GM23338 (cell line): Measurements from ENCODE around the gene TLE1. TPM values are rescaled to one million over a fixed set of nuclear protein-coding genes. Genes with fewer than 3 reads are reported as not detected.
"Not testable (repeated sequence)": the region's sequence is repeated elsewhere in the genome, so short reads cannot be mapped to it uniquely, and the experiment has no call there.

ENCODE experiments used
- ATAC-seq: fragments of 200-7000 bp; cut with Tn5 transposase; 3 replicates; pipeline ENCODE4 v1.9.1; 2020
- DNase-seq: peaks from one replicate; pipeline ENCODE4 v3.0.0-alpha.2; 2015; ENCODE audit warnings: low spot score
- H2AFZ ChIP-seq: fragments of 200-600 bp; sonication (generic); 2 replicates; pipeline ENCODE4 v1.8.0; 2016; ENCODE audit warnings: antibody characterized with exemption, mild to moderate bottlenecking, moderate library complexity
- H3F3A ChIP-seq: fragments of 200-600 bp; sonication (generic); replicated peaks from 2 replicates; pipeline ENCODE4 v1.8.0; 2017; ENCODE audit warnings: antibody characterized with exemption, mixed run types, low read depth
- H3K27ac ChIP-seq: fragments of 200-600 bp; sonication (generic); 2 replicates; pipeline ENCODE4 v1.6.1; 2016; ENCODE audit warnings: low read depth
- H3K27me3 ChIP-seq: fragments of 200-600 bp; sonication (generic); 2 replicates; pipeline ENCODE4 v1.8.0; 2016; ENCODE audit warnings: mild to moderate bottlenecking, mixed run types, moderate library complexity; ENCODE audit not compliant: insufficient read depth
- H3K36me3 ChIP-seq: fragments of 200-600 bp; sonication (generic); 2 replicates; pipeline ENCODE4 v1.8.0; 2016; ENCODE audit warnings: mild to moderate bottlenecking; ENCODE audit not compliant: insufficient read depth
- H3K4me1 ChIP-seq: fragments of 200-600 bp; sonication (generic); 2 replicates; pipeline ENCODE4 v1.8.0; 2016; ENCODE audit warnings: mild to moderate bottlenecking, moderate library complexity; ENCODE audit not compliant: insufficient read depth
- H3K4me2 ChIP-seq: fragments of 200-600 bp; sonication (generic); 2 replicates; pipeline ENCODE4 v1.7.1; 2017; ENCODE audit warnings: mixed run types
- H3K4me3 ChIP-seq: fragments of 200-600 bp; sonication (generic); 2 replicates; pipeline ENCODE4 v1.6.1; 2016; ENCODE audit warnings: mixed run types
- H3K79me2 ChIP-seq: fragments of 200-600 bp; sonication (generic); replicated peaks from 2 replicates; pipeline ENCODE4 v1.8.0; 2017; ENCODE audit warnings: mild to moderate bottlenecking; ENCODE audit not compliant: insufficient read depth
- H3K9me2 ChIP-seq: fragments of 200-600 bp; sonication (generic); 2 replicates; pipeline ENCODE4 v1.8.0; 2017; ENCODE audit not compliant: insufficient read depth
- H4K20me1 ChIP-seq: fragments of 200-600 bp; sonication (generic); replicated peaks from 2 replicates; pipeline ENCODE4 v1.8.0; 2017; ENCODE audit warnings: mild to moderate bottlenecking; ENCODE audit not compliant: insufficient read depth
- H3K27ac Mint-ChIP-seq: 2 replicates; pipeline ENCODE4 v1.8.0; 2020; ENCODE audit warnings: inconsistent platforms, mild to moderate bottlenecking, moderate library complexity, mixed read lengths
- H3K27me3 Mint-ChIP-seq: 3 replicates; pipeline ENCODE4 v1.8.0; 2022; ENCODE audit warnings: low read depth, mild to moderate bottlenecking, moderate library complexity, mixed read lengths, inconsistent platforms; ENCODE audit not compliant: insufficient read depth, poor library complexity
- H3K36me3 Mint-ChIP-seq: 3 replicates; pipeline ENCODE4 v1.8.0; 2021; ENCODE audit warnings: low read depth, mild to moderate bottlenecking, inconsistent platforms, moderate library complexity, mixed read lengths
- H3K4me1 Mint-ChIP-seq: 3 replicates; pipeline ENCODE4 v1.8.0; 2020; ENCODE audit warnings: mild to moderate bottlenecking, inconsistent platforms, mixed read lengths
- H3K4me3 Mint-ChIP-seq: 3 replicates; pipeline ENCODE4 v1.8.0; 2021; ENCODE audit warnings: moderate library complexity, mild to moderate bottlenecking, inconsistent platforms, mixed read lengths
- H3K9me3 Mint-ChIP-seq: 3 replicates; pipeline ENCODE4 v1.8.0; 2020; ENCODE audit warnings: moderate library complexity, mild to moderate bottlenecking, inconsistent platforms, mixed read lengths
- CREB1 ChIP-seq: fragments of 250-450 bp; sonication (Bioruptor Pico); IDR thresholded peaks from 2 replicates; pipeline ENCODE4 v1.5.0; 2020; ENCODE audit warnings: low read depth, mild to moderate bottlenecking, moderate library complexity
- POLR2AphosphoS5 ChIP-seq: IDR thresholded peaks from 2 replicates; pipeline ENCODE4 v1.6.1; 2016; ENCODE audit warnings: antibody characterized with exemption, low read depth
- STAT1 ChIP-seq: IDR thresholded peaks from one replicate; pipeline ENCODE4 v1.6.1; 2016; ENCODE audit warnings: antibody characterized with exemption; ENCODE audit not compliant: unreplicated experiment
- long read RNA-seq: library from polyadenylated mRNA; unstranded; transcript quantifications from one replicate; pipeline ENCODE4 v2.0.0, GENCODE V29; 2020; ENCODE audit not compliant: unreplicated experiment
- polyA plus RNA-seq: library from polyadenylated mRNA; unstranded; fragments of >200 nt; fragmentation: Nextera tagmentation; extraction: Ambion mirVana; gene quantifications from 2 replicates; pipeline ENCODE4 v1.2.1, GENCODE V29; 2016
- total RNA-seq: library from RNA; depleted of rRNA; stranded (reverse); fragments of >200 nt; shearing (Covaris generic); gene quantifications from 2 replicates; pipeline ENCODE4 v1.2.3, GENCODE V29; 2014; rRNA removed
- TF ChIP-seq, protein P1 (sequence below): IDR thresholded peaks from 2 replicates; pipeline ENCODE4 v1.6.1; 2016; ENCODE audit warnings: antibody characterized with exemption

Gene TLE1
- total RNA-seq (125 and 132 TPM in 2 replicates), polyA plus RNA-seq (58.1 and 59.1 TPM in 2 replicates)
- long read RNA-seq, partial matches to known transcripts: 19 of 44 reads
- long read RNA-seq, other reads (novel, unspliced or antisense): 23 of 44 reads

DNA sequence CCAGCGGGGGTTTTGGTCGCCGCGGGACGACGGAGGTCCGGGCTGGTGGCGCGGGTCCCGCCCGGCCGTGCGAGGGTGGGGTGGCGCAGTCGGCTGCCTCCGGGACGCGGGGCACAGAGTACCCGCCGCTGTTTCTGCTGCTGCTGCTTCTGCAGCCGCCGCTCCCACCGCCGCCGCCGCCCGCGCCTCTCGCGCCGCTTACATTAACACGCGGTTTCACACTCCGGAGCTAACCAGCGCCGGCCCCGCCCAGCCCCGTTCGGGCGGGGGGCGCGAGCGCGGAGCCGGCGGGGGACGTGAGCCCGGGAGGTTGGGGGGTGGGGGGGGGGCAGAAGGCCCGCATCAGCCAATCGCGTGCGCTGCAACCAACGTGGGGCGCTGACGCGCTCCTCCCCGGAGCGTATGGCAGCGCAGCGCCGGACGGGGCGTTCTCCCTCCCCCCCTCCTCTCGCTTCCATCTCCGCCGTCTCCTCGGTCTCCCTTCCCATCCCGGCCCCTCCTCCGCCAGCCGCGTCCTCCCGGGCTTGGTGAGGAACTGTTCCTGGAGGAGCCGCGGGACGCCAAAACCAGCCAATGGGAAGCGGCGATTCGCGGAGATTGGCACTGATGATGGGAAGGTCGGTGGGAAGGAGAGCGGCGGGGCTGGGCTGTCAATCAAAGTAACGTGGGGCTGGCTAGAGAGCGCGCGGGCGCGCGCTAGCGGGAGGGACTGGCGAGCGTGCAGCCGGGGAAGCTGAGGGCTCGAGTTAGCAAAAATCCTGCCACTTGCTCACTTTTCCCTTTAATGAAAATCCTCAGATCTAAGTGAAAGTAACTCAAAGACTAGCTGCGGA lies at the start of gene TLE1:
TSS of gene TLE1 (minus strand) at position 205 of the 833 bp plus-strand sequence. CDS start 1,307 bp downstream, outside the sequence.
- ATAC-seq (peak; percentile 71), DNase-seq (peak; percentile 99)
- Mint-ChIP-seq H3K27ac (peak within 1 kb of the TSS; percentile 99), H3K4me1 (peaks cover 27% of the 10 kb centered on the region), H3K9me3 (peaks cover 5% of the 10 kb centered on the region), H3K4me3 (peak within 1 kb of the TSS; percentile 98), H3K36me3 (peaks cover 6% of the 10 kb centered on the region; the same call in 2 of the 3 replicates), H3K27me3 (peaks cover 14% of the 10 kb centered on the region)
- Histone ChIP-seq H4K20me1 (peaks cover 24% of the 10 kb centered on the region), H3K79me2 (peaks cover 46% of the 10 kb centered on the region), H3K4me2 (peak within 1 kb of the TSS; percentile 94), H3K27me3 (peaks cover 6% of the 10 kb centered on the region; the same call in 1 of the 2 replicates), H3K4me3 (peak within 1 kb of the TSS; percentile 82), H3K27ac (0 out of 2 replicates have a peak within 1 kb of the TSS, but pooled peaks have one; percentile 75), H3K4me1 (peaks cover 45% of the 10 kb centered on the region), H3K9me2 (no peaks in the 10 kb centered on the region), H3F3A (no peaks in the 10 kb centered on the region), H2AFZ (no peak within 1 kb of the TSS; the same call in 1 of the 2 replicates), H3K36me3 (peaks cover 15% of the 10 kb centered on the region)
- TF ChIP-seq STAT1: no peak
- TF ChIP-seq CREB1 (CRISPR knock-in tag): peak; percentile 90
- TF ChIP-seq POLR2AphosphoS5: peak; percentile 72

DNA sequence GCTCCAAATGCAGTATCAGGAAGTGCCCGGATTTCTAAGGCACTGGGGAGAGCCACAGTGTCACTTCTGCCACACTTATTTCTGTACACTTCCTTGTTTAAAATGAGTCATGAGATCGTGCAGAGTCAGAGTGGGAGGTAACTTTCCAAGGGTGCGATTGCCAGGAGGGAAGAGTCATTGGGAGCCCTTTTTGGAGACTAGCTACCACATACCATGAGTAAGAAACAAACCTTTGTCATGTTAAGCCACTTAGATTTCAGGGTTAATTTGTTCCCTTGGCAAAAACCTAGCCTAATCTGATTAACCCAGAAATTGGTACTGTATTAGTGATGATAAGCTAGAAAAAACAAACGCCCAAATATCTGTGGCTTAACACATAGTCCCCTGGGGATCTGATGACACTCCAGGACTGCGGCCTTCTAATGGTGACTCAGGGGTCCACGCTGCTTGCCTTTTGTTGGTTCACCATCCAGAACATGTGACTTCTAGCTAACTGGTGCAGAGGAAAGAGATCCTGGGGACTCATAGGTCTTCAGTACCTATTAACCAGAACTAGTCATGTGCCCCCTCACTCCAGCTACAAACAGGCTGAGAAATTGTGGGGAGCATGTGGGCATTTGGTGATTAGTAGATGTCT lies 48.6 kb upstream of the TLE1 start:
- Mint-ChIP-seq H3K4me1 (peaks cover 9% of the 10 kb centered on the region), H3K27ac (peak overlapping the region; percentile 53), H3K36me3 (peaks cover 2% of the 10 kb centered on the region; the same call in 2 of the 3 replicates), H3K27me3 (peaks cover 5% of the 10 kb centered on the region), H3K9me3 (no peaks in the 10 kb centered on the region; the same call in 1 of the 3 replicates), H3K4me3 (no peak overlapping the region)
- H3K4me1 ChIP-seq: peaks cover 8% of the 10 kb centered on the region; the same call in 1 of the 2 replicates
- H3K79me2 ChIP-seq: no peaks in the 10 kb centered on the region
- H3K9me2 ChIP-seq: peaks cover 10% of the 10 kb centered on the region
- H4K20me1 ChIP-seq: no peaks in the 10 kb centered on the region
- no peak overlapping the region for H3K4me2 ChIP-seq
- no peak overlapping the region for H3K4me3 ChIP-seq
- DNase-seq: no peak
- TF ChIP-seq POLR2AphosphoS5 (no peak), CREB1 (CRISPR knock-in tag) (no peak)
- TF ChIP-seq, protein P1, sequence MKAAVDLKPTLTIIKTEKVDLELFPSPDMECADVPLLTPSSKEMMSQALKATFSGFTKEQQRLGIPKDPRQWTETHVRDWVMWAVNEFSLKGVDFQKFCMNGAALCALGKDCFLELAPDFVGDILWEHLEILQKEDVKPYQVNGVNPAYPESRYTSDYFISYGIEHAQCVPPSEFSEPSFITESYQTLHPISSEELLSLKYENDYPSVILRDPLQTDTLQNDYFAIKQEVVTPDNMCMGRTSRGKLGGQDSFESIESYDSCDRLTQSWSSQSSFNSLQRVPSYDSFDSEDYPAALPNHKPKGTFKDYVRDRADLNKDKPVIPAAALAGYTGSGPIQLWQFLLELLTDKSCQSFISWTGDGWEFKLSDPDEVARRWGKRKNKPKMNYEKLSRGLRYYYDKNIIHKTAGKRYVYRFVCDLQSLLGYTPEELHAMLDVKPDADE: no peak
- H2AFZ ChIP-seq: peak overlapping the region; percentile 72
- H3K36me3 ChIP-seq: peaks cover 3% of the 10 kb centered on the region; the same call in 1 of the 2 replicates
- no peak overlapping the region for H3K27ac ChIP-seq
- H3F3A ChIP-seq: no peaks in the 10 kb centered on the region
- ATAC-seq: 0 out of 3 replicates have a peak, but pooled peaks have one; percentile 30
- H3K27me3 ChIP-seq: no peaks in the 10 kb centered on the region

DNA sequence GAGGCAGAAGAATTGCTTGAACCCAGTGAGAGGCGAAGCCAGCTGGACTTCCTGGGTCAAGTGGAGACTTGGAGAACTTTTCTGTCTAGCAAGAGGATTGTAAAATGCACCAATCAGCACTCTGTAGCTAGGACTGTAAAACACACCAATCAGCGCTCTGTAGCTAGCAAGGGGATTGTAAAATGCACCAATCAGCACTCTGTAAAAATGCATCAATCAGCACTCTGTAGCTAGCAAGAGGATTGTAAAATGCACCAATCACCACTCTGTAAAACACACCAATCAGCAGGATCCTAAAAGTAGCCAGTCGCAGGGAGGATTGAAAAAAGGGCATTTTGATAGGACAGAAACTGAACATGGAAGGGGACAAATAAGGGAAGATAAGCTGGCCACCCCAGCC lies 41.2 kb upstream of the TLE1 start:
- not testable (repeated sequence) for H4K20me1 ChIP-seq, H3K36me3 ChIP-seq, H3K27ac Mint-ChIP-seq, H3K4me2 ChIP-seq, H3K4me3 ChIP-seq, H3K27ac ChIP-seq, H3K27me3 Mint-ChIP-seq, H3K4me3 Mint-ChIP-seq, H3F3A ChIP-seq, H3K27me3 ChIP-seq, H3K79me2 ChIP-seq, H3K4me1 ChIP-seq, H3K4me1 Mint-ChIP-seq, H3K36me3 Mint-ChIP-seq, H3K9me2 ChIP-seq, ATAC-seq, DNase-seq, H3K9me3 Mint-ChIP-seq, H2AFZ ChIP-seq
